NT2/D1 (cell line): Measurements from ENCODE around the gene RXFP1.

Experiments used
- DNase-seq: peaks from one replicate; pipeline ENCODE4 v3.0.0-alpha.2; 2011; ENCODE audit warnings: low read depth, low spot score
- H3K27me3 ChIP-seq: 2 replicates; pipeline ENCODE4 v1.6.0; 2011; ENCODE audit warnings: mild to moderate bottlenecking; ENCODE audit not compliant: insufficient read length, insufficient read depth
- H3K36me3 ChIP-seq: 2 replicates; pipeline ENCODE4 v1.6.1; 2011; ENCODE audit warnings: mild to moderate bottlenecking, low read length, mixed read lengths; ENCODE audit not compliant: insufficient read depth, insufficient read length
- H3K4me1 ChIP-seq: 2 replicates; pipeline ENCODE4 v1.5.1; 2011; ENCODE audit not compliant: insufficient read depth, insufficient read length
- H3K4me3 ChIP-seq: 2 replicates; pipeline ENCODE4 v1.5.1; 2011; ENCODE audit warnings: low read depth; ENCODE audit not compliant: insufficient read length
- H3K9ac ChIP-seq: 2 replicates; pipeline ENCODE4 v1.6.0; 2011; ENCODE audit warnings: low read depth; ENCODE audit not compliant: insufficient read length
- H3K9me3 ChIP-seq: 2 replicates; pipeline ENCODE4 v1.5.1; 2011; ENCODE audit warnings: mild to moderate bottlenecking, low read length; ENCODE audit not compliant: insufficient read depth
- SUZ12 ChIP-seq: IDR thresholded peaks from 2 replicates; pipeline ENCODE4 v1.6.1; 2011; ENCODE audit not compliant: insufficient read length, insufficient read depth; ENCODE audit errors: extremely low read depth
- YY1 ChIP-seq: IDR thresholded peaks from 2 replicates; pipeline ENCODE4 v1.6.1; 2011; ENCODE audit not compliant: insufficient read length, insufficient read depth
- ZNF274 ChIP-seq: IDR thresholded peaks from 2 replicates; pipeline ENCODE4 v1.6.1; 2011; ENCODE audit warnings: mild to moderate bottlenecking, low read depth, low read length

Gene RXFP1

GRCh38 chr4:158544141-158544540, 22.5 kb downstream of the RXFP1 start:
- Histone ChIP-seq H3K4me1 (no peaks in the 10 kb centered on the region), H3K27me3 (no peaks in the 10 kb centered on the region), H3K9me3 (no peaks in the 10 kb centered on the region), H3K36me3 (no peaks in the 10 kb centered on the region), H3K4me3 (no peak overlapping the region), H3K9ac (no peak overlapping the region)
- TF ChIP-seq ZNF274, result no peak
- no peak for TF ChIP-seq SUZ12
- no peak for TF ChIP-seq YY1
- no peak for DNase-seq

DNA sequence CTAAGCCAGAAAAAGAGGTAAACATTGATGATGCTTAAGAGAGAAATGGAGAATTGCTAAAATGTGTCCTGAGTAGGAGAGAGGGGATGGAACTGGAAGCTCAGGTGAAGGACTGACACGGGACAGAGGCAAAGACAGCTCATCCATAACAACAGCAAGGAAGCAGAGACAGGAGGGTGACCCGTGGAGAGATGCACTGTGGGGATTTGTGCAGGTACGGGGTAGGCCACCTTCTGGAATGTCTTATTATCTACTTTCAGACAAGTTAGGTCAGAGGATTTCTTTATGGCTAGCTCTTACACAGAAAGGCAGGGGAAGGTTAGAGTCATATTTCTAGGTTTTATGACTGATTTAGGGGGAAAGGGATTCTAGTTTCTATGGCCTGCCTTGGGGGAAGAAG, 31.7 kb downstream of the RXFP1 start:
- no peak for DNase-seq
- TF ChIP-seq SUZ12 (no peak), YY1 (no peak), ZNF274 (no peak)
- Histone ChIP-seq H3K9ac (no peak overlapping the region), H3K9me3 (0 out of 2 replicates have a peak, but pooled peaks cover 8% of the 10 kb centered on the region), H3K4me1 (no peaks in the 10 kb centered on the region), H3K36me3 (no peaks in the 10 kb centered on the region), H3K27me3 (no peaks in the 10 kb centered on the region), H3K4me3 (no peak overlapping the region)

- TF ChIP-seq ZNF274, result no peak
- TF ChIP-seq YY1, result no peak
- no peak for TF ChIP-seq SUZ12
- Histone ChIP-seq H3K27me3 (no peaks in the 10 kb centered on the region), H3K36me3 (no peaks in the 10 kb centered on the region), H3K4me3 (no peak overlapping the region), H3K9me3 (no peaks in the 10 kb centered on the region), H3K4me1 (no peaks in the 10 kb centered on the region), H3K9ac (no peak overlapping the region)
- no peak for DNase-seq
Measured at GRCh38 chr4:158560284-158560683, 38.6 kb downstream of the RXFP1 start.

DNA sequence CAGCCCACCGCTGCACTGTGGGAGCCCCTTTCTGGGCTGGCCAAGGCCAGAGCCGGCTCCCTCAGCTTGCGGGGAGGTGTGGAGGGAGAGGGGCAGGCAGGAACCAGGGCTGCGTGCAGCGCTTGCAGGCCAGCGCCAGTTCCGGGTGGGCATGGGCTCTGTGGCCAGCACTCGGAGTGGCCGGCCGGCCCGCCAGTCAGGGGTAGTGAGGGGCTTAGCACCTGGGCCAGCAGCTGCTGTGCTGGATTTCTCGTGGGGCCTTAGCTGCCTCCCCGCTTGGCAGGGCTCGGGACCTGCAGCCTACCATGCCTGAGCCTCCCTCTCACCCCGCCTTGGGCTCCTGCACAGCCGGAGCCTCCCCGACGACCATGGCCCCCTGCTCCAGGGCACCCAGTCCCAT, 45.2 kb downstream of the RXFP1 start:
- H3K9ac ChIP-seq, result no peak overlapping the region
- no peaks in the 10 kb centered on the region for H3K4me1 ChIP-seq
- DNase-seq, result no peak
- no peaks in the 10 kb centered on the region for H3K27me3 ChIP-seq
- TF ChIP-seq ZNF274 (no peak), SUZ12 (no peak), YY1 (no peak)
- no peak overlapping the region for H3K4me3 ChIP-seq
- H3K36me3 ChIP-seq, result no peaks in the 10 kb centered on the region
- peaks cover 5% of the 10 kb centered on the region; the same call in 1 of the 2 replicates for H3K9me3 ChIP-seq

- Histone ChIP-seq H3K36me3 (no peaks in the 10 kb centered on the region), H3K9ac (no peak overlapping the region), H3K4me3 (no peak overlapping the region), H3K4me1 (no peaks in the 10 kb centered on the region), H3K9me3 (peaks cover 3% of the 10 kb centered on the region; the same call in 1 of the 2 replicates), H3K27me3 (no peaks in the 10 kb centered on the region)
- TF ChIP-seq YY1, result no peak
- no peak for TF ChIP-seq SUZ12
- TF ChIP-seq ZNF274, result no peak
- DNase-seq, result no peak
Measured at GRCh38 chr4:158571736-158572135, 50.1 kb downstream of the RXFP1 start.

DNA sequence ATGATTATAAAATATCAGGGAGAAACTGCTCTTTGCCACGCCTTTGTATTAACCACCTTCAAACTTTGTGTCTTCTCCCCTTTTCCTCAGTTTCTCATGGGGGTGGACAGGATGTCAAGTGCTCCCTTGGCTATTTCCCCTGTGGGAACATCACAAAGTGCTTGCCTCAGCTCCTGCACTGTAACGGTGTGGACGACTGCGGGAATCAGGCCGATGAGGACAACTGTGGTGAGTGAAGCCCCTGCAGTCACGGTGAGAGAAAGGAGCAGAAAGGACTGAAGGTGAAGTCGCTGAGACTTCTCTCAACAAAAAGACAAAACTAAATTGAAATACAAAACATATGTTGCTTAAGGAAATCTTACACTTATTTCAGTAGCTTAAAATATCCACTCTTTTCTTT, 50.9 kb downstream of the RXFP1 start:
- Histone ChIP-seq H3K9ac (no peak overlapping the region), H3K36me3 (no peaks in the 10 kb centered on the region), H3K9me3 (no peaks in the 10 kb centered on the region), H3K4me3 (no peak overlapping the region), H3K4me1 (no peaks in the 10 kb centered on the region), H3K27me3 (no peaks in the 10 kb centered on the region)
- TF ChIP-seq SUZ12 (no peak), YY1 (no peak), ZNF274 (no peak)
- no peak for DNase-seq

GRCh38 chr4:158578476-158578875, 56.8 kb downstream of the RXFP1 start:
- Histone ChIP-seq H3K9ac (no peak overlapping the region), H3K4me3 (no peak overlapping the region), H3K9me3 (no peaks in the 10 kb centered on the region; the same call in 1 of the 2 replicates), H3K4me1 (no peaks in the 10 kb centered on the region), H3K27me3 (peaks cover 17% of the 10 kb centered on the region), H3K36me3 (no peaks in the 10 kb centered on the region)
- no peak for TF ChIP-seq YY1
- TF ChIP-seq SUZ12, result no peak
- TF ChIP-seq ZNF274, result no peak
- DNase-seq, result no peak

DNA sequence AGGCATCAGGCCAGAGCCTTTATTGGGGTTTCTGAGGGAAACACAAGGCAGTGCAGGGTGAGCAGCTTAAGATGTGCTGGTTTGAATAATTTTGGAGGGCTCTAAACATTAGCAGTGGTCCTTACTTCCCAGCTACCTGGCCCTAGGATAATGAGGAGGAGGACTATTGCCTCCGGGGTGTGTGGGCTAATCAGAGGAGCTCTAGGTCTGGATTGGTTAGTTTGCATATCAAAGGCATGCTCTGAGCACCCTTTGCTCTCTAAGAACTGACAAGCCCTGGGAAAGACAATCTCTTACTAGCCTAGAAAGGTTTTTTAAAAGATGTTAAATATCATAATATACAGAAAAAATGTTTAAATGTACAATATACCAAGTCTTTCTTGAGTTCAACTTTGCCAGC, 58.4 kb downstream of the RXFP1 start:
- Histone ChIP-seq H3K27me3 (peaks cover 17% of the 10 kb centered on the region), H3K9me3 (no peaks in the 10 kb centered on the region; the same call in 1 of the 2 replicates), H3K4me3 (no peak overlapping the region), H3K4me1 (no peaks in the 10 kb centered on the region), H3K9ac (no peak overlapping the region), H3K36me3 (no peaks in the 10 kb centered on the region)
- TF ChIP-seq ZNF274 (no peak), YY1 (no peak), SUZ12 (no peak)
- peak; percentile 27 for DNase-seq
